Natural killer cell treated with Interleukin-12 subunit alpha and Interleukin-12 subunit beta and Interleukin-15 and Interleukin-18, amount 100 ng/mL, for 72 hours (primary cell): Measurements from ENCODE around the gene STX16. TPM values are rescaled to one million over a fixed set of nuclear protein-coding genes. Genes with fewer than 3 reads are reported as not detected.

Experiments used
- total RNA-seq, 2 donors: library from RNA; stranded (reverse); gene quantifications; one replicate each; pipeline ENCODE4 v1.2.3, GENCODE V29; 2022

The STX16 gene
- total RNA-seq, 2 donors from 2014 or later = 92.4 to 92.8 TPM

Other genes starting within 250 kb of the STX16 start
- not detected for gene APCDD1L, start 135.9 kb upstream of the STX16 start, total RNA-seq
- 10 to 100 TPM; 23.6 to 30.4 TPM for gene NPEPL1, start 41.5 kb downstream of the STX16 start, total RNA-seq
- 1 to 10 TPM in 1 of 2 donors, under 1 TPM in 1; 0.29 to 4.7 TPM for gene GNAS-AS1, start 199.6 kb downstream of the STX16 start, total RNA-seq
- 100 to 1,000 TPM; 459 to 740 TPM for gene GNAS, start 201.4 kb downstream of the STX16 start, total RNA-seq